HK-2 (cell line): ENCODE measurements around the gene CYTH3.

Experiments used
- DNase-seq: peaks from one replicate; pipeline ENCODE4 v3.0.0-alpha.2; 2018; ENCODE audit not compliant: unreplicated experiment

Gene CYTH3

DNA sequence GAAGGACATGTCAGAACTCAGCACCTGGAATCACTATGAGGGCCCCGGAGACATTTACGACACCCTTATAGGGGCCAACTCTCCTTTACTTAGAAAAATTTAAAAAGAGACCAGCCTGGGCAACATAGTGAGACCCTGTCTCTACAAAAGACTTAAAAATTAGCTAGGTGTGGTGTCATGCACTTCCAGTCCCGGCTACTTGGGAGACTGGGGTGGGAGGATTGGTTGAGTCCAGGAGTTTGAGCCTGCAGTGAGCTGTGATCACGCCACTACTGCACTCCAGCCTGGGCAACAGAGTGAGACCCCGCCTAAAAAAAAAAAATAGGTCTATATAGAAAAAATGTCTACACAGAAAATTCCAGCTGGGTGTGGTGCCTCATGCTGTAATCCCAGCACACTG lies 7.5 kb upstream of the CYTH3 start:
- DNase-seq, result no peak

DNA sequence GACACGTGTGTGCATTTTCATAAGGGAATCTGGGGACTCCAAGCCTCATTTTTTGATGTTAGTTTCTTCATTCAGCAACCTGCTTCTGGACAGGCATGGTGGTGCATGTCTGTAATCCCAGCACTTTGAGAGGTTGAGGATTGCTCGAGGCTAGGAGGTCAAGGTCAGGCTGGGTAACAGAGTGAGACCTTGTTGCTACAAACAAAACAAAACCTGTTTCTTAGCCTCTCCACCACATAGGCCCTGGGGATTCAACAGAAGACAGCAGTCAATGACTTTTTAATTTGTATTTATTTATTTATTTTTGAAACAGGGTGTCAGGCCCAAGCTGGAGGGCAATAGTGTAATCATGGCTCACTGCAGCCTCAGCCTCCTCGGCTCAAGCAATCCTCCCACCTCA lies 6.9 kb upstream of the CYTH3 start:
- no peak for DNase-seq

GRCh38 chr7:6278749-6279310 lies 6.4 kb upstream of the CYTH3 start:
- DNase-seq, result no peak

DNA sequence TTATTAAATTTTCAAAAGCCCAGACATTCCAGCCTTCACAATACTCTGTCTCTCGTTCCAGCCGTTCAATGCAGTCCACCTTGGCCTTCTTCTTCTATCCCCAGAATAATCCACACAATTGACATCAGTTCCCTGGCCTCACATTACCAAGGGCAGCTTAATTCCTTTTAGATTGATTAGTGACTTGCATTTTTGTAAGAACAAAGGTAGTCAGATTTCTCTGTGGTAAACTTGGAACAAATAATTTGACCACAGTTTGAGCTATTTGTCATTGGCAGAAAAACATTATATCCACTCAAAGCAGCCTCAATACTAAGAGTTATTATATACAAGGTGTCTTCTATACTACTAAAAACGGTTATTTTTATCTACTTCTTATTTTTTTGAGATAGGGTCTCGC lies 5.1 kb upstream of the CYTH3 start:
- no peak for DNase-seq

GRCh38 chr7:6276911-6277408 lies 4.5 kb upstream of the CYTH3 start:
- DNase-seq, result no peak

DNA sequence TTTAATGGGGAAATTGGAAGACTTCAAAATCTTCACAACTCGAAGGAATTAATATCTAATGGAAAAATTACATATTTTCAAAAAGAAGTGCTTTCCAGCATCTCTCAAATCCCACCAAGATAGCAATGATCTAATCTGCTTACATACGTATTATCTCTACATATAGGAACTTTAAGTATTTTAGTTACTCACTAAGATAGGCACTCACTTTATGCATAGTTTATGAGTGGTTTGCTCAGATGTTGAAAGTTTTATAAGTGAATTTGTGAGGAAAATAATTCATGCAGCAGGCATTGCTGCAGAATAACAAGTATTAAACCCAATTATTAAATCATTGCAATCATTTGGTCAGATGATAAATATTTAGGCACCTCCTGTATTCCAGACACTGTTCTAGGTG lies 2.3 kb upstream of the CYTH3 start:
- DNase-seq, result no peak

DNA sequence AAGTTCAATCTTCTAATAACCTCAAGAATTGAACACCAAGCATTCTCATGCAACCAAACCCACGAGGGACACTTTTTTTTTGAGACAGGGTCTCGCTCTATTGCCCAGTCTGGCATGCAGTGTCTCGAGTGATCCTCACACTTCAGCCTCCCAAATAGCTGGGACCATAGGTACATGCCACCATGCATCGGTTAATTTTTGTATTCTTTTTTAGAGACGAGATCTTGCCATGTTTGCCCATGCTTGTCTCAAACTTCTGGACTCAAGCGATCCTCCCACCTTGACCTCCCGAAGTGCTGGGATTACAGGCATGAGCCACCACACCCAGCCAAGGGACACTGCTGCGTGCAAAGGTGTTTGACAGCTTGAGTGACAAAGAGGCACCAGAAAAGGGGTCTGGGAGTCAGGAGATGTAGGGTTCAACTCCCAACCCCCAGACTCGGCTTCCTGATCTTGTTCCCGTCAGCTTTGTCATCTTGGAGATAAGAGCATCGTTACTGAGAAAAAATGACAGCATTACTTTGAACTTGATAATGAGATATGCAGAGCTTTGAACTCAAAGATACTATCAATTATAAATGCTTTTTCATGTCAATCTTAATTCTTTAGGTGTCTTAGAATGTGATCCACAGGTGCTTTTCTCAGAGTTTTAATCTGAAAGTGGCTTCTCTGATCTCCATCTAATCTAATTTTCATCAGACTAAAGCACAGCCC lies 1.6 kb upstream of the CYTH3 start:
- DNase-seq, result no peak

- no peak for DNase-seq
Measured at GRCh38 chr7:6273380-6273837, 985 bp upstream of the CYTH3 start.

DNA sequence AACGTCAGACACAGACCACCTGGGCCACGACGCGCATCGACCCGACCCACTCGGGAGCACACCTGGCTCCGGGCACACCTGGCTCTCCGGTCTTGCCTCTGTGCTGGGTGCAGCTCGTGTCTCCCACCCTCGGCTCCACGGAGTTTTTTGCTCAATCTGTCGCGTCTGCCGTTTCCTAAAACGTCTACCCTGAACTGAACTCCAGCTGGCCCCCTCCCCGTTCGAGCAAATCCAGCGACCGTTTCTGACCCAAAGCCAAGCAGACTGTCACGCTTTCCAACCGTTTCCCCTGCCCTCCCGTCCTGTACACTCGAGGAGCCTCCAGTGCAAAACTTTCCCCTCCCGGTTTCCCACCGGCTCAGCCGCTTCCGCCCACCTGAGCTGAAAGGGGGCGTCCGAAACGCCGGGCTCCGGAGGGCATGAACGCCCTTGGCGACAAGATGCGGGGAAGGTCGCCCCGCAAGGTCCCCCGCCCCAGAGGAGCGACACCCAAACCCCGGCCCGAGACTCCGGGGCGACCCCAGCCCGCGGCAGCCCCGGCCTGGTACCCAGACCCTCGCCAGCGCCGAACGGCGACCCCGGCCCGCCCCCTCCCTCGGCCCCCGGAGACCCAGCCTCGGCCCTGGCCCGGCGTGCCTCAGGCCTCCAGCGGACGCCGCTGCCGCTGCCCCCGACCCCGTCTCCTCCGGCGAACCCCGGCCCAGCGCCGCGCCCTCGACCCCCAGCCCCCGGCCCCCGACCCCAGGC lies 557 bp downstream of the CYTH3 start:
- peak; percentile 25 for DNase-seq

DNA sequence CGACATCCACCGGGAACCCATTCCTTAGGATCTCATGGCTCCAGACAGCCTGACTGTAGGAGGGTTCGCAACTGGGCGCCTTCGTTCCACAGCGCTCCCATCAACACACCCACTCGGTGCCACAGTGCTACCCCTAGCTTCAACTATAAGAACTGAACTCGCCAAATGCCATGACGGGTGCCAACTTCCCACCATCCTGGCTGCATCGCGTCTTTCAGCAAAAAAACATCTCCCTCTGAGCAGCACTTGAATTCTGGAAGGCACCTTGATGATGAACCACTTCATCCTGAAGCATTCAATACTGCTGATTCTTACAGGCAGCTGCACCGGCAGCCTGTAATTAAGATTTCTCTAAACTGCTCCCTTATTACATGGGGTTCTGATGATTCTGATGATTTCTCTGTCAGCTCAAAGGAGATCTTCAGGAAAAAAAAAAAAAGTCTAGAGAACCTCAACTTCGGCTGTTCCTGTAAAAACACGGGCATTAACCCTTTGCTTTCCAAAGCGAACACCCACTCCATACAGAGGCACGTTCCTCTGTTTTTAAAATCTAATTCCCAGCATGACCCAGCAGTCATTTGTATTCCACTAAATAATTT lies 1.3 kb downstream of the CYTH3 start:
- no peak for DNase-seq

GRCh38 chr7:6269527-6269926 lies 2.9 kb downstream of the CYTH3 start:
- no peak for DNase-seq

- DNase-seq, result no peak
Measured at GRCh38 chr7:6268907-6269306, 3.5 kb downstream of the CYTH3 start.

GRCh38 chr7:6268023-6268900 lies 4.2 kb downstream of the CYTH3 start:
- DNase-seq, result no peak

DNA sequence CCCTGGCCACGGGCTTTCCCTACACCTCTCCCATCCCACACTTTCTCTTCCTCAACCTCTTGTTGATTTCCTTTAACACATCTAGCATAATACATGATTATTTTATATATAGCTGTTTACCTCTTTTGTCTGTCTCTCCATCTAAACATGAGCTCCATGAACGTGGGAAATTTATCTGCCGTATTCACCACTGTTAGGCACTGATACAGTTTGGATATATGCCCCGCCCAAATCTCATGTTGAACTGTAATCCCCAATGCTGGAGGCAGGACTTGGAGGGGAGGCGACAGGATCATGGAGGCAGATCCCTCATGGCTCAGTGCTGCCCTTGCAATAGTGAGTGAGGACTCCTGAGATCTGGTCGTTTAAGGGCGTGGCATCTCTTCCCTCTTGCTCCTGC lies 5.7 kb downstream of the CYTH3 start:
- no peak for DNase-seq

GRCh38 chr7:6262221-6262620 lies 10.2 kb downstream of the CYTH3 start:
- no peak for DNase-seq

DNA sequence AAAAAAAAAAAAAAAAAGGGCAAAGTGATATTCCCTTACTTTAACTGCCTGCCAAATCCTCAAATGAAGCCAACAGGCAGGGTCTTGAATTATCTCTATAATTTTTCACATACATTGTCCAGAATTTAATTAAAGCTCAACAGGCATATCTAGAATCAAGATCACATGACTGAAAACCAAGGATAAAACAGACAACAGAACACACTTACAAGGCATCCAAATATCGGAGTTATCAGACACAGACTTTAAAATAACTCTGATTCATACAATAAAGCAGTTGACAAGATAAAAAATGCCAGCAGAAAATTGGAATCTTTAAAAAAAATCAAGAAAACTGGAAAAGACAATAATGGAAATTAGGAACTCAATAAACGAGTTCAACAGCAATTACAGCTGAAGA lies 10.7 kb downstream of the CYTH3 start:
- DNase-seq, result no peak

DNA sequence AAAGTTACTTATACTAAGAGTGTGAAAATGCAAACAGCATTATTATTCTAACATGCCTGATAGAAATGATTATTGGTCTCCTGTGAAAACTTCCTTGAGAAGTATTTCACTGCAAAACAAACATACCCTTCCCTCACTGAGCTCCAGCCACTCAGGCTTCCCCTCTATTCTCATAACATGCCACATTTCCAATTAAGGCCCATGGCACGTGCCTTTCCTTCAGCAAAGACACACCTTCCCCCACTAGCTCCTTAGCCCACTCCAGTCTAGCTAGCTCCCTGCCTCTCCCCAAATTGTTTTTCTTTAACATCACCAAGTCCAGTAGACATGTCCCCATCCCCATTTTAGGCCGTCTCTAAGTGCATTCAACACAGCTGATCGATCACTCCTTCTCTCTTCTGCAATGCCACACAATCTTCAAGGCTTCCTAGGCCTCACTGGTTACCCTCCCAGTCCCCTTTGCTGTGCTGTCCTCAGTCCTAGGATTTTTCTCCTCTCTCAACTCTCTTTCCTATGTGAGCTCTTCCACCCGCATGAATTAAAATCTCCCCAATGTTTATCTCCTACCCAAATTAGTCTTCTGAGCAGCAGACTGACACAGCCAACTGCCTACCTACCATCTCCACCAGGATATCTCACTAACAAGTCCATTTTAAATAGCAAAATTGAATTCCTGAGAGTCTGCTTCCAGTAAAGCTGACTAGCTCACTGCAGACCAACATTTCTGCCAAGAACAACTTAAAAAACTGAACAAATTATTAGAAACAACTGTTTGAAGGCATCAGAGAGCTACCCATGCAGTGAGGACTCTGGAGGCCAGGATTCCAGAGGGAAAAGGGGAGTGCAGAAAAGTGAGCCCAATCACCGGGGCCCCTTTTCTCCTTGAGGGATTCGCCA lies 11.9 kb downstream of the CYTH3 start:
- no peak for DNase-seq

- no peak for DNase-seq
Measured at GRCh38 chr7:6259257-6259656, 13.2 kb downstream of the CYTH3 start.

- DNase-seq, result no peak
Measured at GRCh38 chr7:6258440-6259182, 13.8 kb downstream of the CYTH3 start.

- no peak for DNase-seq
Measured at GRCh38 chr7:6257675-6258074, 14.7 kb downstream of the CYTH3 start.
